ENCODE measurements around the gene PRM3.

The PRM3 gene

GRCh38 chr16:11231367-11231970 lies 42.0 kb downstream of the PRM3 start:
- no peak for TF ChIP-seq CTCF (conservative IDR thresholded peaks at IDR 0.05; ENCODE audit: low read length)
- no peak for DNase-seq (ENCODE audit: low read depth)
- no peak overlapping the region for H3K4me3 ChIP-seq (ENCODE audit: low read length)

GRCh38 chr16:11229906-11230305 lies 43.5 kb downstream of the PRM3 start:
- no peak for DNase-seq (ENCODE audit: low read depth)
- TF ChIP-seq CTCF (conservative IDR thresholded peaks at IDR 0.05; ENCODE audit: low read length) = no peak

GRCh38 chr16:11229432-11229831 lies 44.0 kb downstream of the PRM3 start:
- no peak for DNase-seq (ENCODE audit: low read depth)

More at GRCh38 chr16:11229906-11230305, 43.5 kb downstream of the PRM3 start:
- no peak overlapping the region for H3K4me3 ChIP-seq (ENCODE audit: low read length)

GRCh38 chr16:11225677-11226549 lies 47.5 kb downstream of the PRM3 start:
- no peak overlapping the region for H3K4me3 ChIP-seq (ENCODE audit: low read length)
- no peak for DNase-seq (ENCODE audit: low read depth)
- no peak for TF ChIP-seq CTCF (conservative IDR thresholded peaks at IDR 0.05; ENCODE audit: low read length)

More at GRCh38 chr16:11229432-11229831, 44.0 kb downstream of the PRM3 start:
- no peak for TF ChIP-seq CTCF (conservative IDR thresholded peaks at IDR 0.05; ENCODE audit: low read length)
- no peak overlapping the region for H3K4me3 ChIP-seq (ENCODE audit: low read length)

GRCh38 chr16:11224894-11225676 lies 48.3 kb downstream of the PRM3 start:
- no peak for DNase-seq (ENCODE audit: low read depth)
- TF ChIP-seq CTCF (conservative IDR thresholded peaks at IDR 0.05; ENCODE audit: low read length) = no peak
- no peak overlapping the region for H3K4me3 ChIP-seq (ENCODE audit: low read length)

- no peak for DNase-seq (ENCODE audit: low read depth)
- TF ChIP-seq CTCF (conservative IDR thresholded peaks at IDR 0.05; ENCODE audit: low read length) = no peak
- no peak overlapping the region for H3K4me3 ChIP-seq (ENCODE audit: low read length)
These were observed 49.1 kb downstream of the PRM3 start for GRCh38 chr16:11224096-11224893.
